Motor neuron (in vitro differentiated cells): ENCODE measurements around the gene RITA1. TPM values are rescaled to one million over a fixed set of nuclear protein-coding genes. Genes with fewer than 3 reads are reported as not detected.
A peak's percentile ranks its signal among the peaks of the same experiment; 100 is the strongest.

ENCODE experiments used
- ATAC-seq, 8 experiments: fragments of 200-7000 bp; cut with Tn5 transposase; replicated peaks in 6 of 8; 2 replicates each; pipeline ENCODE4 v1.8.0; 2021; ENCODE audit warnings: mild to moderate bottlenecking in 8 of 8, moderate library complexity in 8 of 8
- H3K27ac ChIP-seq, 2 donors: fragments of 250-450 bp; sonication (Bioruptor Pico); 2 replicates each; pipeline ENCODE4 v1.9.0; 2021; ENCODE audit warnings: antibody characterized with exemption in 2 of 2, mild to moderate bottlenecking in 2 of 2, moderate library complexity in 1 of 2
- H3K4me1 ChIP-seq, 2 donors: fragments of 250-450 bp; sonication (Bioruptor Pico); replicated peaks in 1 of 2; 2 replicates each; pipeline ENCODE4 v1.6.1; 2021; ENCODE audit warnings: antibody characterized with exemption in 2 of 2, mild to moderate bottlenecking in 2 of 2, moderate library complexity in 1 of 2
- H3K4me3 ChIP-seq, 5 donors: fragments of 250-450 bp; sonication (Bioruptor Pico); 2 replicates each; pipeline ENCODE4 v1.9.0; 2021; ENCODE audit warnings: antibody characterized with exemption in 5 of 5, mild to moderate bottlenecking in 5 of 5, moderate library complexity in 4 of 5
- WGBS, 10 experiments: fragments of 450-650 bp; shearing (Covaris generic); methylation state at CpG; one replicate each; pipeline ENCODE4 v1.0.0; 2022; 5-methylcytosine and 5-hydroxymethylcytosine counted together
- in situ Hi-C, 9 experiments: fragments of 400-800 bp; cut with MboI; loops; one replicate each; pipeline ENCODE4 v1.15.0; 2021; ENCODE audit warnings: low sequenced_read_pairs in 9 of 9, low pct_unique_long_range_greater_than_20kb in 2 of 9; ENCODE audit not compliant: unreplicated experiment in 9 of 9
- total RNA-seq, 8 experiments: library from RNA; unstranded; fragments of 300-600 nt; gene quantifications; 2 replicates each; pipeline versions ENCODE4 v1.2.3 to v1.2.4, GENCODE V29; 2022

The RITA1 gene
- total RNA-seq, 8 experiments from 2014 or later = 9.5 to 26.5 (median 15.8) TPM

GRCh38 chr12:113222730-113223531 lies 37.4 kb downstream of the RITA1 start:
- in situ Hi-C loops = no loop called here
- no peak for ATAC-seq
- H3K27ac ChIP-seq = no peak overlapping the region
- 1 to 48% (median 32%) methylated on average over 5 to 11 of the region's 11 CpGs for whole genome bisulfite sequencing, 10 experiments
- peaks cover 16% of the 10 kb centered on the region in 2 donors for H3K4me1 ChIP-seq
- H3K4me3 ChIP-seq = peak overlapping the region in 1 of 5 donors; percentile 4

GRCh38 chr12:113224955-113225354 lies 39.4 kb downstream of the RITA1 start:
- in situ Hi-C loops = no loop called here
- H3K4me1 ChIP-seq = peaks cover 16 to 19% of the 10 kb centered on the region in 2 donors
- no peak overlapping the region for H3K27ac ChIP-seq
- no peak overlapping the region for H3K4me3 ChIP-seq
- ATAC-seq = no peak
- WGBS, 10 experiments = 94 to 100% (median 100%) methylated on average over 1 to 3 of the region's 4 CpGs; no CpG with 5 or more reads in 4 of the 10 experiments

GRCh38 chr12:113226696-113227568 lies 41.4 kb downstream of the RITA1 start:
- ATAC-seq = no peak
- Histone ChIP-seq H3K4me1 (peaks cover 15 to 19% of the 10 kb centered on the region in 2 donors), H3K4me3 (no peak overlapping the region), H3K27ac (no peak overlapping the region)
- 74 to 93% (median 86%) methylated on average over 2 to 10 of the region's 13 CpGs; no CpG with 5 or more reads in 5 of the 10 experiments for WGBS, 10 experiments
- in situ Hi-C loops = no loop called here

GRCh38 chr12:113227686-113228391 lies 42.3 kb downstream of the RITA1 start:
- no peak for ATAC-seq
- WGBS, 10 experiments = 76 to 100% (median 93%) methylated on average over 1 to 4 of the region's 5 CpGs; no CpG with 5 or more reads in 4 of the 10 experiments
- in situ Hi-C loops = no loop called here
- Histone ChIP-seq H3K4me1 (peaks cover 6 to 10% of the 10 kb centered on the region in 2 donors), H3K27ac (no peak overlapping the region), H3K4me3 (no peak overlapping the region)

GRCh38 chr12:113228394-113229028 lies 43.0 kb downstream of the RITA1 start:
- in situ Hi-C loops = no loop called here
- peak in 2 of 8 experiments; percentile 88 to 95 for ATAC-seq
- H3K4me3 ChIP-seq = no peak overlapping the region
- WGBS, 10 experiments = 38 to 100% (median 61%) methylated on average over 1 to 4 of the region's 5 CpGs; no CpG with 5 or more reads in 2 of the 10 experiments
- H3K4me1 ChIP-seq = peaks cover 0 to 3% of the 10 kb centered on the region in 2 donors
- H3K27ac ChIP-seq = no peak overlapping the region

- H3K4me1 ChIP-seq = peaks cover 0 to 3% of the 10 kb centered on the region in 2 donors
- no peak overlapping the region for H3K27ac ChIP-seq
- in situ Hi-C loops = no loop called here
- 83 to 100% (median 100%) methylated on average over 1 to 12 of the region's 15 CpGs for WGBS, 10 experiments
- no peak for ATAC-seq
- no peak overlapping the region for H3K4me3 ChIP-seq
These were observed 45.1 kb downstream of the RITA1 start for GRCh38 chr12:113230315-113231234.

GRCh38 chr12:113231235-113232088 lies 45.9 kb downstream of the RITA1 start:
- Histone ChIP-seq H3K4me1 (peaks cover 0 to 3% of the 10 kb centered on the region in 2 donors), H3K4me3 (no peak overlapping the region), H3K27ac (no peak overlapping the region)
- in situ Hi-C loops = no loop called here
- WGBS, 10 experiments = 50 to 100% (median 92%) methylated on average over 1 to 5 of the region's 8 CpGs; no CpG with 5 or more reads in 2 of the 10 experiments
- peak in 4 of 8 experiments; percentile 8 to 81 (median 48) for ATAC-seq

GRCh38 chr12:113232089-113232839 lies 46.7 kb downstream of the RITA1 start:
- WGBS, 10 experiments = 80 to 100% (median 96%) methylated on average over 1 to 10 of the region's 18 CpGs; no CpG with 5 or more reads in 4 of the 10 experiments
- Histone ChIP-seq H3K4me1 (peaks cover 0 to 3% of the 10 kb centered on the region in 2 donors), H3K27ac (no peak overlapping the region), H3K4me3 (no peak overlapping the region)
- peak in 1 of 8 experiments; percentile 17 for ATAC-seq
- in situ Hi-C loops = no loop called here

- H3K4me1 ChIP-seq = peaks cover 0 to 3% of the 10 kb centered on the region in 2 donors
- WGBS, 10 experiments = 17 to 100% (median 65%) methylated on average over 1 to 9 of the region's 25 CpGs; no CpG with 5 or more reads in 2 of the 10 experiments
- in situ Hi-C loops = no loop called here
- ATAC-seq = peak in 1 of 8 experiments; percentile 44
- H3K27ac ChIP-seq = no peak overlapping the region
- H3K4me3 ChIP-seq = no peak overlapping the region
These were observed 47.5 kb downstream of the RITA1 start for GRCh38 chr12:113232840-113233585.

GRCh38 chr12:113233967-113234366 lies 48.4 kb downstream of the RITA1 start:
- in situ Hi-C loops = no loop called here
- Histone ChIP-seq H3K4me1 (no peaks in the 10 kb centered on the region), H3K27ac (no peak overlapping the region), H3K4me3 (no peak overlapping the region)
- ATAC-seq = no peak
- whole genome bisulfite sequencing, 10 experiments = 67 to 100% (median 96%) methylated on average over 1 to 4 of the region's 4 CpGs; no CpG with 5 or more reads in 2 of the 10 experiments
